ENCODE data around the gene PACS2. TPM values are rescaled to one million over a fixed set of nuclear protein-coding genes. Genes with fewer than 3 reads are reported as not detected.

Gene PACS2
- polyA plus RNA-seq, 1 of the 3 experiments (the other 2 are of a cell fraction), result 42.7 TPM

GRCh38 chr14:105420101-105420973, 105.8 kb downstream of the PACS2 start:
- Histone ChIP-seq H3F3A (replicated peaks; ENCODE audit: insufficient read depth) (peaks cover 9% of the 10 kb centered on the region), H4K20me1 (ENCODE audit: insufficient read depth) (peaks cover 38% of the 10 kb centered on the region), H3K4me3 (ENCODE audit: low read depth in 2 of 2, low read length in 1 of 2) (peak overlapping the region; percentile 66 to 74), H3K27me3 (ENCODE audit: insufficient read depth) (no peaks in the 10 kb centered on the region), H3K4me2 (peak overlapping the region; percentile 97), H3K9me2 (no peaks in the 10 kb centered on the region), H3K4me1 (ENCODE audit: control insufficient read depth in 1 of 2, insufficient read depth in 2 of 2, low read depth in 1 of 2, low read length in 1 of 2) (peaks cover 12 to 46% of the 10 kb centered on the region in 2 experiments; a peak in 3 of 4 replicates), H3K27ac (ENCODE audit: low read depth in 2 of 2, low read length in 1 of 2) (peak overlapping the region in 1 of 2 experiments; percentile 87; a peak in 3 of 4 replicates), H3K9me3 (no peaks in the 10 kb centered on the region), H3K9ac (peak overlapping the region; percentile 85), H3K36me3 (replicated peaks in 1 of 2; ENCODE audit: control insufficient read depth in 1 of 2, insufficient read depth in 2 of 2, low read length in 1 of 2) (no peaks in the 10 kb centered on the region), H3K79me2 (ENCODE audit: insufficient read depth) (peaks cover 58% of the 10 kb centered on the region), H2AFZ (ENCODE audit: low read depth) (no peak overlapping the region)
- 4% methylated on average over 16 of the region's 67 CpGs for WGBS (ENCODE audit: low lambda C conversion rate)
- CTCF ChIA-PET, result interaction anchor here (0.8 to 3.7 kb wide), 6 partner anchors 21 to 118 kb away, joined by 3 to 18 read pairs (median 6); no protein-coding TSS in a partner anchor
- no peak for TF ChIP-seq GABPA (IDR thresholded peaks at IDR 0.05; ENCODE audit: low read depth)
- peak; percentile 56; the same call in 1 of the 2 replicates for TF ChIP-seq MXI1 (IDR thresholded peaks at IDR 0.05; ENCODE audit: low read depth, low read length)
- no peak for TF ChIP-seq MAX (IDR thresholded peaks at IDR 0.05; ENCODE audit: low read depth)
- POLR2A ChIA-PET, result no interaction called here
- peak; percentile 76 for DNase-seq

- H3K27me3 ChIP-seq (ENCODE audit: insufficient read depth), result no peaks in the 10 kb centered on the region
- H3F3A ChIP-seq (replicated peaks; ENCODE audit: insufficient read depth), result peaks cover 5% of the 10 kb centered on the region
- peak overlapping the region; percentile 66 to 74 for H3K4me3 ChIP-seq (ENCODE audit: low read depth in 2 of 2, low read length in 1 of 2)
- H3K9me2 ChIP-seq, result no peaks in the 10 kb centered on the region
- POLR2A ChIA-PET, result no interaction called here
- H2AFZ ChIP-seq (ENCODE audit: low read depth), result no peak overlapping the region
- H4K20me1 ChIP-seq (ENCODE audit: insufficient read depth), result peaks cover 39% of the 10 kb centered on the region
- H3K36me3 ChIP-seq (replicated peaks in 1 of 2; ENCODE audit: control insufficient read depth in 1 of 2, insufficient read depth in 2 of 2, low read length in 1 of 2), result no peaks in the 10 kb centered on the region
- H3K27ac ChIP-seq (ENCODE audit: low read depth in 2 of 2, low read length in 1 of 2), result peak overlapping the region in 1 of 2 experiments; percentile 87; a peak in 3 of 4 replicates
- H3K9ac ChIP-seq, result peak overlapping the region; percentile 85
- peaks cover 66% of the 10 kb centered on the region for H3K79me2 ChIP-seq (ENCODE audit: insufficient read depth)
- TF ChIP-seq MAX (IDR thresholded peaks at IDR 0.05; ENCODE audit: low read depth) (no peak), POLR2AphosphoS5 (IDR thresholded peaks at IDR 0.05; ENCODE audit: low read depth, low read length) (no peak)
- H3K4me1 ChIP-seq (ENCODE audit: control insufficient read depth in 1 of 2, insufficient read depth in 2 of 2, low read depth in 1 of 2, low read length in 1 of 2), result peaks cover 12 to 44% of the 10 kb centered on the region in 2 experiments; a peak in 3 of 4 replicates
- H3K4me2 ChIP-seq, result peak overlapping the region; percentile 97
- no peaks in the 10 kb centered on the region for H3K9me3 ChIP-seq
- 31% methylated on average over 19 of the region's 23 CpGs for WGBS (ENCODE audit: low lambda C conversion rate)
- DNase-seq, result peak; percentile 65
- CTCF ChIA-PET, result interaction anchor here (0.8 to 3.7 kb wide), 6 partner anchors 22 to 117 kb away, joined by 3 to 18 read pairs (median 6); no protein-coding TSS in a partner anchor
Measured at GRCh38 chr14:105420974-105421674, 106.6 kb downstream of the PACS2 start.

All from SK-N-SH (cell line).